Ishikawa (cell line): Measurements from ENCODE around the gene TAS2R20.

Experiments
- CEBPB ChIP-seq: IDR thresholded peaks from 2 replicates; pipeline ENCODE4 v1.6.1; 2012
- CREB1 ChIP-seq: IDR thresholded peaks from 2 replicates; pipeline ENCODE4 v1.6.1; 2012; ENCODE audit warnings: low read depth
- EGR1 ChIP-seq: IDR thresholded peaks from 2 replicates; pipeline ENCODE4 v1.6.1; 2012
- EP300 ChIP-seq: IDR thresholded peaks from 2 replicates; pipeline ENCODE4 v1.6.1; 2012; ENCODE audit warnings: borderline replicate concordance
- FOXM1 ChIP-seq: IDR thresholded peaks from 2 replicates; pipeline ENCODE4 v1.6.1; 2012; ENCODE audit warnings: low read depth, borderline replicate concordance
- NFIC ChIP-seq: IDR thresholded peaks from 2 replicates; pipeline ENCODE4 v1.6.1; 2012
- RAD21 ChIP-seq: IDR thresholded peaks from 2 replicates; pipeline ENCODE4 v1.6.1; 2012; ENCODE audit warnings: low read depth
- REST ChIP-seq: IDR thresholded peaks from 2 replicates; pipeline ENCODE4 v1.6.1; 2012; ENCODE audit warnings: low read depth, mild to moderate bottlenecking
- TAF1 ChIP-seq: IDR thresholded peaks from 2 replicates; pipeline ENCODE4 v1.6.1; 2012; ENCODE audit warnings: low read depth, mild to moderate bottlenecking
- TCF12 ChIP-seq: IDR thresholded peaks from 2 replicates; pipeline ENCODE4 v1.6.1; 2012; ENCODE audit warnings: low read depth
- TEAD4 ChIP-seq: IDR thresholded peaks from 2 replicates; pipeline ENCODE4 v1.6.1; 2012
- USF1 ChIP-seq: IDR thresholded peaks from 2 replicates; pipeline ENCODE4 v1.6.1; 2012
- YY1 ChIP-seq: IDR thresholded peaks from 2 replicates; pipeline ENCODE4 v1.6.1; 2012; ENCODE audit warnings: low read depth
- ZBTB7A ChIP-seq: IDR thresholded peaks from 2 replicates; pipeline ENCODE4 v1.6.1; 2012; ENCODE audit warnings: low read depth
- TF ChIP-seq, protein P1 (sequence below): IDR thresholded peaks from 2 replicates; pipeline ENCODE4 v1.6.1; 2012

The TAS2R20 gene

GRCh38 chr12:10960211-10960610 lies 37.9 kb downstream of the TAS2R20 start:
- TF ChIP-seq, protein P1, sequence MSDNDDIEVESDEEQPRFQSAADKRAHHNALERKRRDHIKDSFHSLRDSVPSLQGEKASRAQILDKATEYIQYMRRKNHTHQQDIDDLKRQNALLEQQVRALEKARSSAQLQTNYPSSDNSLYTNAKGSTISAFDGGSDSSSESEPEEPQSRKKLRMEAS: no peak
- no peak for TF ChIP-seq EGR1

DNA sequence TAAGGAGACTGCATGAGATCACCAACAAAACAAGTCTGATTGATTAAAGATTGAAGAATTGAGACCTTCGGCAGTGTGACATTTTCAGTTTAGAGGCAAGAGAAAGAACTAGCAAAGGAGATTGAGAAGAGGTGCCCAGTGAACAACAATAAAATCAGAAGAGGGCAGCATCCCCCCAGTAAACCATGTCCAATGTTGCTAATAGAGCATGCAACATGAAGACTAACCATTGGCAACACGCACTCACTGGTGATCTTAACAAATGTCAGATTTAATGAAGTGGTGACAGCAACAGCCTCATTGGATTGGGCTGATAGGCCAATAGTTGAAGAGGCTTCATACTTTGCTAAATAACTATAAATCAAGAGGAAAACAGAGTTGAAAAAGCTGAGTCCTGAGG lies 38.3 kb downstream of the TAS2R20 start:
- TF ChIP-seq TAF1: no peak
- TF ChIP-seq EGR1: no peak
- TF ChIP-seq ZBTB7A: no peak
- no peak for TF ChIP-seq TCF12
- no peak for TF ChIP-seq CEBPB
- TF ChIP-seq EP300: no peak
- no peak for TF ChIP-seq USF1
- TF ChIP-seq CREB1: no peak
- TF ChIP-seq REST: no peak
- TF ChIP-seq, protein P1: no peak
- no peak for TF ChIP-seq NFIC
- no peak for TF ChIP-seq FOXM1
- TF ChIP-seq YY1: no peak
- no peak for TF ChIP-seq TEAD4
- TF ChIP-seq RAD21: no peak

- TF ChIP-seq USF1: no peak
- no peak for TF ChIP-seq EGR1
- no peak for TF ChIP-seq CEBPB
- TF ChIP-seq, protein P1: no peak
- no peak for TF ChIP-seq RAD21
These were observed 40.4 kb downstream of the TAS2R20 start for GRCh38 chr12:10957741-10958140.

DNA sequence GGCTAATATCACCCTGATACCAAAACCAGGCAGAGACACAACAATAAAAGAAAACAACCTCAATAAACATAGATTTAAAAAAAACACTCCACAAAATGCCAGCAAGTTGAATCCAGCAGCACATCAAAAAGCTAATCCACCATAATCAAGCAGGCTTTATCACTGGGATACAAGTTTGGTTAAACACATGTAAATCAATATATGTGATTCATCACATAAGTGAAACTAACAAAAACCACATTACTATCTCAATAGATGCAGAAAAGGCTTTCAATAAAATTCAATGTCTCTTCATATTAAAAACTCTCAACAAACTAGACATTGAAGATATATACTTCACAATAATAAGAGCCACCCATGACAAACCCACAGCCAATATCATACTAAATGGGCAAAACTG lies 42.0 kb downstream of the TAS2R20 start:
- no peak for TF ChIP-seq CEBPB
- TF ChIP-seq FOXM1: no peak
- TF ChIP-seq USF1: no peak
- TF ChIP-seq NFIC: no peak
- TF ChIP-seq EGR1: no peak
- no peak for TF ChIP-seq EP300
- TF ChIP-seq ZBTB7A: no peak
- TF ChIP-seq TAF1: no peak
- no peak for TF ChIP-seq TCF12
- TF ChIP-seq YY1: no peak
- TF ChIP-seq TEAD4: no peak
- no peak for TF ChIP-seq REST
- no peak for TF ChIP-seq RAD21
- TF ChIP-seq, protein P1: no peak
- no peak for TF ChIP-seq CREB1

DNA sequence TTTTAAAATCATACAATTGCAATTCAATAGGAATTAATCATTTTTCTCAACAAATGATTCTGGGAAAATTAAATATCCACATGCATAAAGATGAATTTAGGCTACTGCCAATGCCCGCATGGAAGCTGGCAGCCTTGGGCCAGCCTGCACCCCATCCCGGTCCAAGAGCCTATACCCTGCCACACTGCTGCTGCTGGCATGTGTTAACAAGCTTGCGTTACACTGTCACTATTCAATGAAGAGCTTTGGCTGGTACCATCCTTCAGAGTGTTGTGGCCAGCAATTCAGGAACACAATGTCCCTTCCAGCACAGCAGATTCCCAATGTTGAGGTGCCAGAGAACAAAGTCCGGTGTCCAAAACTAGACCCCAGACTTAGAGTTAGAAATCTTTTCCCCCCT lies 45.5 kb downstream of the TAS2R20 start:
- TF ChIP-seq EP300 (no peak), NFIC (no peak)
